GM12878 (cell line): ENCODE measurements around the gene NPC1. TPM values are rescaled to one million over a fixed set of nuclear protein-coding genes. Genes with fewer than 3 reads are reported as not detected.

Experiments used
- ATAC-seq: fragments of 200-7000 bp; cut with Tn5 transposase; 3 replicates; pipeline ENCODE4 v1.9.1; 2020; ENCODE audit warnings: mild to moderate bottlenecking, moderate library complexity
- BruUV-seq: library from RNA; stranded (reverse); fragments of 400-500 nt; replicated peaks from 2 replicates; lab custom pipeline; 2021; lab: Mats Ljungman, UMichigan
- CTCF ChIA-PET: fragments of 300-600 bp; sonication (Branson Sonifier 250); formaldehyde crosslinking; extraction: SDS; loops from one replicate; lab custom pipeline; 2021; ENCODE audit warnings: inconsistent platforms; lab: Yijun Ruan, JAX
- POLR2A ChIA-PET: fragments of 350-600 bp; formaldehyde crosslinking; extraction: SDS; loops from one replicate; lab custom pipeline; 2021; ENCODE audit warnings: inconsistent platforms; lab: Charles Lee
- RAD21 ChIA-PET: fragments of 300-600 bp; sonication (Branson Sonifier 250); formaldehyde crosslinking; loops from one replicate; lab custom pipeline; 2023; ENCODE audit warnings: antibody characterized with exemption; ENCODE audit not compliant: unreplicated experiment; lab: Charles Lee
- SMC1A ChIA-PET: fragments of 300-600 bp; sonication (Branson Sonifier 250); formaldehyde crosslinking; loops from one replicate; lab custom pipeline; 2023; ENCODE audit not compliant: unreplicated experiment, uncharacterized antibody; lab: Charles Lee
- DNase-seq: peaks from one replicate; pipeline ENCODE4 v3.0.0-alpha.2; 2011; ENCODE audit warnings: low read depth, low spot score
- FAIRE-seq: peaks from 3 replicates; lab custom pipeline; 2011; peaks lifted over from hg19 to GRCh38; lab: Jason Lieb, UNC
- H2AFZ ChIP-seq: 2 replicates; pipeline ENCODE4 v1.6.0; 2011; ENCODE audit warnings: low read depth, low read length, control low read depth; ENCODE audit not compliant: control insufficient read depth
- H3K27ac ChIP-seq: 2 replicates; pipeline ENCODE4 v1.5.1; 2011; ENCODE audit warnings: control low read depth; ENCODE audit not compliant: control insufficient read depth, insufficient read depth
- H3K27me3 ChIP-seq, 2 experiments: replicated peaks in 1 of 2; 2 replicates each; pipeline versions ENCODE4 v1.6.0 to v1.6.1; 2011; ENCODE audit warnings: low read length in 1 of 2; ENCODE audit not compliant: control insufficient read depth in 2 of 2, insufficient read depth in 2 of 2
- H3K36me3 ChIP-seq, 2 experiments: 2 replicates each; pipeline ENCODE4 v1.5.1; 2011; ENCODE audit warnings: low read length in 1 of 2; ENCODE audit not compliant: control insufficient read depth in 2 of 2, insufficient read depth in 2 of 2
- H3K4me1 ChIP-seq: 2 replicates; pipeline ENCODE4 v1.6.1; 2011; ENCODE audit warnings: mild to moderate bottlenecking, low read length, moderate library complexity, mixed read lengths; ENCODE audit not compliant: control insufficient read depth, insufficient read depth
- H3K4me2 ChIP-seq: 2 replicates; pipeline ENCODE4 v1.6.0; 2011; ENCODE audit warnings: control low read depth; ENCODE audit not compliant: control insufficient read depth, insufficient read depth
- H3K4me3 ChIP-seq: fragments of 200-600 bp; sonication (generic); 2 replicates; pipeline ENCODE4 v1.5.1; 2016
- H3K79me2 ChIP-seq: 2 replicates; pipeline ENCODE4 v1.6.0; 2011; ENCODE audit warnings: low read length; ENCODE audit not compliant: control insufficient read depth, insufficient read depth
- H3K9ac ChIP-seq: 2 replicates; pipeline ENCODE4 v1.8.0; 2011; ENCODE audit warnings: low read length, control low read depth, mixed read lengths; ENCODE audit not compliant: control insufficient read depth, insufficient read depth
- H3K9me3 ChIP-seq: replicated peaks from 3 replicates; pipeline ENCODE4 v1.5.1; 2011; ENCODE audit warnings: mild to moderate bottlenecking, low read length; ENCODE audit not compliant: control insufficient read depth, insufficient read depth
- H4K20me1 ChIP-seq: 2 replicates; pipeline ENCODE4 v1.6.0; 2011; ENCODE audit not compliant: control insufficient read depth, insufficient read depth
- CREB1 ChIP-seq: IDR thresholded peaks from 2 replicates; pipeline ENCODE4 v1.6.1; 2012; ENCODE audit warnings: low read depth, mild to moderate bottlenecking, inconsistent platforms
- CREM ChIP-seq: IDR thresholded peaks from 2 replicates; pipeline ENCODE4 v1.6.1; 2014; ENCODE audit warnings: antibody characterized with exemption, low read depth
- CTCF ChIP-seq, 3 experiments: IDR thresholded peaks in 2 of 3; conservative IDR thresholded peaks in 1 of 3; 2 replicates each; pipeline ENCODE4 v1.5.1; 2011; ENCODE audit warnings: low read depth in 3 of 3, low read length in 3 of 3, mild to moderate bottlenecking in 3 of 3, control low read depth in 2 of 3, moderate library complexity in 2 of 3, inconsistent platforms in 1 of 3, mixed read lengths in 1 of 3; ENCODE audit not compliant: control insufficient read depth in 2 of 3, insufficient read depth in 1 of 3; ENCODE audit errors: extremely low read depth in 1 of 3
- EED ChIP-seq: sonication (generic); IDR thresholded peaks from 2 replicates; pipeline ENCODE4 v1.6.1; 2016; ENCODE audit warnings: antibody characterized with exemption, low read depth
- ESRRA ChIP-seq: IDR thresholded peaks from 2 replicates; pipeline ENCODE4 v1.6.1; 2012; ENCODE audit warnings: mild to moderate bottlenecking, low read length, improper control_type of control experiment
- IRF4 ChIP-seq: IDR thresholded peaks from 2 replicates; pipeline ENCODE4 v1.6.1; 2011; ENCODE audit warnings: low read depth, low read length
- NBN ChIP-seq: fragments of 450-650 bp; IDR thresholded peaks from 2 replicates; pipeline ENCODE4 v1.6.1; 2016
- NKRF ChIP-seq: fragments of 450-650 bp; conservative IDR thresholded peaks from 2 replicates; pipeline ENCODE4 v1.6.1; 2017; ENCODE audit warnings: mild to moderate bottlenecking, moderate library complexity
- POLR2A ChIP-seq: IDR thresholded peaks from 2 replicates; pipeline ENCODE4 v1.6.1; 2011; ENCODE audit warnings: low read depth, mild to moderate bottlenecking, low read length
- RB1 ChIP-seq: fragments of 450-650 bp; formaldehyde crosslinking; IDR thresholded peaks from 2 replicates; pipeline ENCODE4 v1.6.1; 2017; ENCODE audit warnings: mild to moderate bottlenecking, borderline replicate concordance
- RELA ChIP-seq: fragments of 450-650 bp; IDR thresholded peaks from 2 replicates; pipeline ENCODE4 v1.8.0; 2014; ENCODE audit warnings: borderline replicate concordance; ENCODE audit not compliant: partially characterized antibody
- SKIL ChIP-seq: fragments of 450-650 bp; IDR thresholded peaks from 2 replicates; pipeline ENCODE4 v1.6.1; 2017; ENCODE audit warnings: mild to moderate bottlenecking, low read depth, inconsistent platforms; ENCODE audit not compliant: poor library complexity, severe bottlenecking
- TBL1XR1 ChIP-seq: IDR thresholded peaks from 2 replicates; pipeline ENCODE4 v1.6.1; 2012; ENCODE audit warnings: low read depth, low read length, improper control_type of control experiment
- ZBTB33 ChIP-seq: fragments of 450-650 bp; IDR thresholded peaks from 2 replicates; pipeline ENCODE4 v1.6.1; 2017; ENCODE audit warnings: mild to moderate bottlenecking
- WGBS: methylation state at CpG from one replicate; pipeline ENCODE4 v1.1.6; 2016; ENCODE audit warnings: low lambda C conversion rate; ENCODE audit not compliant: insufficient replicate concordance, insufficient coverage; ENCODE audit errors: missing lambda C conversion rate; 5-methylcytosine and 5-hydroxymethylcytosine counted together
- in situ Hi-C: fragments of 300-500 bp; cut with MboI; formaldehyde crosslinking; loops from 9 replicates; pipeline ENCODE4 v1.14.3; 2018; ENCODE audit warnings: mixed read lengths
- intact Hi-C: fragments of 100-400 bp; cut with micrococcal nuclease; formaldehyde crosslinking; loops from one replicate; pipeline ENCODE4 v1.14.2; 2022; ENCODE audit not compliant: unreplicated experiment
- polyA plus RNA-seq, 11 experiments: library from polyadenylated mRNA; depleted of rRNA in 4 of 11; unstranded in 6 of 11; stranded (reverse) in 5 of 11; fragments of >200 nt; fragmentation: Nextera tagmentation in 4 of 11; fragmentation: Illumina TruSeq in 1 of 11; extraction: Ambion mirVana in 4 of 11; extraction: Trizol in 1 of 11; gene quantifications; 1 replicate in 1 of 11; 2 replicates in 10 of 11; pipeline versions ENCODE4 v1.2.1 to v1.2.3, GENCODE V29; 2011 to 2016; ENCODE audit warnings: inconsistent platforms in 2 of 11, missing spikeins in 2 of 11, low read depth in 1 of 11
- total RNA-seq, 4 experiments: library from RNA; depleted of rRNA in 3 of 4; stranded (reverse); fragments of >200 nt in 3 of 4; fragmentation: Illumina TruSeq in 1 of 4; extraction: Trizol in 1 of 4; gene quantifications; 2 replicates each; pipeline versions ENCODE4 v1.2.1 to v1.2.3, GENCODE V29; 2013 to 2021

NPC1 gene
- total and polyA plus RNA-seq, 10 of the 15 experiments (the other 5 are each of a cell fraction or from before 2014, with no cell fraction given): 10.1 to 45.2 (median 19.4) TPM

GRCh38 chr18:23547306-23547705, 39.0 kb downstream of the NPC1 start (continued):
- TF ChIP-seq SKIL (no peak), CTCF (IDR thresholded peaks at IDR 0.05 in 2 of 3, conservative IDR thresholded peaks at IDR 0.05 in 1 of 3; ENCODE audit: control insufficient read depth in 2 of 3, extremely low read depth in 1 of 3, insufficient read depth in 1 of 3, low read depth in 3 of 3, low read length in 3 of 3) (no peak), TBL1XR1 (no peak)
- TF ChIP-seq, all 136 proteins: peak for 0

- H3K36me3 ChIP-seq: peaks cover 9 to 18% of the 10 kb centered on the region in 2 experiments
- H2AFZ ChIP-seq: no peak overlapping the region
- SMC1A ChIA-PET: interaction anchor here (1.5 kb wide), 1 partner anchor 34 kb away, joined by 5 read pairs; no protein-coding TSS in a partner anchor
- no peaks in the 10 kb centered on the region for H3K9me3 ChIP-seq
- FAIRE-seq: no peak
- intact Hi-C loops: no loop called here
- CTCF ChIA-PET: interaction anchor here (1.4 to 1.8 kb wide), 2 partner anchors 29 to 34 kb away, joined by 4 to 5 read pairs; no protein-coding TSS in a partner anchor
- peaks cover 18% of the 10 kb centered on the region for H3K4me1 ChIP-seq
- no peak for TF ChIP-seq IRF4
- TF ChIP-seq CREM: no peak
- TF ChIP-seq ESRRA: no peak
- TF ChIP-seq TBL1XR1: no peak
- TF ChIP-seq CREB1: no peak
- TF ChIP-seq ZBTB33: no peak
- TF ChIP-seq NKRF: no peak
- TF ChIP-seq RB1: no peak
- TF ChIP-seq RELA: no peak
- TF ChIP-seq POLR2A: no peak
- no peak for TF ChIP-seq NBN
- TF ChIP-seq EED: no peak
- TF ChIP-seq, all 136 proteins: peak for 0
- Histone ChIP-seq H3K27ac (no peak overlapping the region), H3K79me2 (no peaks in the 10 kb centered on the region), H3K4me2 (no peak overlapping the region), H4K20me1 (no peaks in the 10 kb centered on the region), H3K27me3 (no peaks in the 10 kb centered on the region), H3K9ac (no peak overlapping the region), H3K4me3 (no peak overlapping the region)
- POLR2A ChIA-PET: interaction anchor here (0.6 kb wide), 1 partner anchor 25 kb away, joined by 7 read pairs; no protein-coding TSS in a partner anchor
- RAD21 ChIA-PET: interaction anchor here (1.5 kb wide), 1 partner anchor 157 kb away, joined by 4 read pairs; no protein-coding TSS in a partner anchor
- DNase-seq (no peak), ATAC-seq (no peak)
- 99% methylated on average over 13 of the region's 13 CpGs for WGBS
- in situ Hi-C loops: no loop called here
- BruUV-seq: no TSS peak
These were observed 41.0 kb downstream of the NPC1 start for GRCh38 chr18:23545247-23545789.
